Ovary (tissue), 1 donor: Measurements from ENCODE around the gene SLC39A5.

Experiments
- EP300 ChIP-seq: sonication (generic); formaldehyde crosslinking; IDR thresholded peaks from one replicate; pipeline ENCODE4 v1.6.1; 2017; ENCODE audit warnings: antibody characterized with exemption
- POLR2A ChIP-seq: fragments of 450-650 bp; IDR thresholded peaks from one replicate; pipeline ENCODE4 v1.6.1; 2017; ENCODE audit warnings: antibody characterized with exemption, mild to moderate bottlenecking, moderate library complexity

- no peak for TF ChIP-seq POLR2A
- TF ChIP-seq EP300, result no peak
Measured at GRCh38 chr12:56190695-56191155, 39.1 kb upstream of the SLC39A5 start.
